Measurements from ENCODE around the gene CDSN.
"Not testable (repeated sequence)": the region's sequence is repeated elsewhere in the genome, so short reads cannot be mapped to it uniquely, and the experiment has no call there.

CDSN gene, protein sequence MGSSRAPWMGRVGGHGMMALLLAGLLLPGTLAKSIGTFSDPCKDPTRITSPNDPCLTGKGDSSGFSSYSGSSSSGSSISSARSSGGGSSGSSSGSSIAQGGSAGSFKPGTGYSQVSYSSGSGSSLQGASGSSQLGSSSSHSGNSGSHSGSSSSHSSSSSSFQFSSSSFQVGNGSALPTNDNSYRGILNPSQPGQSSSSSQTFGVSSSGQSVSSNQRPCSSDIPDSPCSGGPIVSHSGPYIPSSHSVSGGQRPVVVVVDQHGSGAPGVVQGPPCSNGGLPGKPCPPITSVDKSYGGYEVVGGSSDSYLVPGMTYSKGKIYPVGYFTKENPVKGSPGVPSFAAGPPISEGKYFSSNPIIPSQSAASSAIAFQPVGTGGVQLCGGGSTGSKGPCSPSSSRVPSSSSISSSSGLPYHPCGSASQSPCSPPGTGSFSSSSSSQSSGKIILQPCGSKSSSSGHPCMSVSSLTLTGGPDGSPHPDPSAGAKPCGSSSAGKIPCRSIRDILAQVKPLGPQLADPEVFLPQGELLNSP

DNA sequence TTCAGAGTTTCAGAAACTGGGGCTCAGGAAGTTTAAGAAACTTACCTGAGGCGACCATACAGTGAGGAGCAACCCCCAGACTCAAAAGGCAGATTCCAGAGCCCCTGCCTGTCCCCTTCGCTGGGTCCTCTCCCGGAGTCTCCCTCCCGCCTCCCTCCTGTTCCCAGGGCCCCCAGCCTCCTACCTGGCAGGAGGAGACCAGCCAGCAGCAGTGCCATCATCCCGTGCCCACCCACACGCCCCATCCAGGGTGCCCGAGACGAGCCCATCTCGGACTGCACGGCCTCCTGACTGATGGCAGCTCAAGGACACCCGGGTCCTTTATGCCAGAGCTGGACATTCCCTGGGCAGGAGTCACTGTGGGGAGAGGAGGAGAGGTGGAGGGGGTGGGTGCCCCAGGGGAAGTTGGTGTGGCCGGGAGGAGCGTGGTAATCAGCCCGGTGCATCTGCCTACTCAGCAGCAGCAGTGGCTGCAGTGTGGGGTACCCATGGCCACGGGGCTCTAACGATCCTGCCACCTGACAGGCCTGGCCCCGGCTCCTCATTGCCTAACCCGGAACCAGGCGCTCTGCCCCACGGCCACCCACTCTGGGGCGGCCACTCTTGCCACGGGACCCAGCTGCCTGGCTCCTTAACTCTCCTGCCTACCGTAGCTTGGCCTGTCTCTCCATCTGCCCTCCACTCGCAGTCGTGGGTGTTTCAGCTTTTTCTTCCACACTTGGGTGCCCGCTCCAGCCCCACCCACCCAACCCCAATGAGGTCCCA lies at the start of gene CDSN:
Gene CDSN (minus strand): TSS at position 296 of the 765 bp plus-strand sequence. CDS start 27 bp downstream, at position 269.
- no peak within 1 kb of the TSS for H3K27ac ChIP-seq (ENCODE audit: low read depth, low read length)
- no peak within 1 kb of the TSS for H3K9ac ChIP-seq (ENCODE audit: low read length)
- H3K9me3 ChIP-seq (ENCODE audit: control insufficient read depth, insufficient read depth, low read depth, low read length): no peaks in the 10 kb centered on the region

DNA sequence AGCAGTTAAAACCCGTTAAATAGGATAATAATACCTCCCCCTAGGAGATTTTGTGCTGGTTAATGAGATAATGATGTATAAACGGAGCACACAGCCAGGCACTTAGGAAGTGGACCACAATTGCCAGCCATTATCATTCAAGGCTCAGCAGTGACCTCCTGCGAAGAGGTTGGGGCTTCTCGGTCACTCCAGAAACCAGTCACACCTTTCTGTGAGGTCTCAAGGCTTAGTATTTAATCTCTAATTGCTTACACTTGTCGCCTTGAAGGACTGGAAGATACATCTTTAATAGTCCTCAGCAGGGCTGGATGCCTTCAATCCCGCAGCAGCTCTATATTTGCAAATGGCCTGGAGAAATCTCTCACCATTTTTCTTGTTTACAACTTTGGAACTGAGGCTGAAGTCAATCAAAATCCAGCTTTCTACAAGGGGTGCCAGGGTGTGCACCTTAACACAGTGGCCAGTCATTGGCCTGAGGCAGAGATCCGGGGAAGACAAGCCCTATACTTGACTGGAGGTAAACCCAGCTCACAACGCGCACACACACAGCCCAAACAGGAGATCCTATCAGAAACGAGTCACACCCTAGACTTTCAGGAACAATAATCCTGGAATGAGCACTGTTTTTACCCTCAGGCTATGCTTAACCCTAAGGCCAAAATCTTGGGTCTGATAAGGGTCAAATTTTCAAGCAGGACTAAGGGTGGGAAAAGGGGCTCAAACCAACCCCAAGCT lies 49.0 kb upstream of the CDSN start:
- H3K4me3 ChIP-seq (ENCODE audit: low read depth, low read length): peak overlapping the region; percentile 72
- no peaks in the 10 kb centered on the region for H3K9me3 ChIP-seq (ENCODE audit: control insufficient read depth, insufficient read depth, low read depth, low read length)
- peak overlapping the region; percentile 93; the same call in 1 of the 2 replicates for H3K27ac ChIP-seq (ENCODE audit: low read depth, low read length)
- peak overlapping the region; percentile 95 for H3K9ac ChIP-seq (ENCODE audit: low read length)
- H3K27me3 ChIP-seq (ENCODE audit: control insufficient read depth, insufficient read depth, low read length): peaks cover 8% of the 10 kb centered on the region; the same call in 1 of the 2 replicates
- peaks cover 40% of the 10 kb centered on the region for H3K36me3 ChIP-seq (ENCODE audit: control insufficient read depth, insufficient read depth, low read length)
- H3K4me1 ChIP-seq (ENCODE audit: control insufficient read depth, insufficient read depth, low read length): peaks cover 36% of the 10 kb centered on the region

More for the DNA sequence above, at the start of gene CDSN:
- H3K4me3 ChIP-seq (ENCODE audit: low read depth, low read length): no peak within 1 kb of the TSS
- H3K36me3 ChIP-seq (ENCODE audit: control insufficient read depth, insufficient read depth, low read length): no peaks in the 10 kb centered on the region
- H3K4me1 ChIP-seq (ENCODE audit: control insufficient read depth, insufficient read depth, low read length): peaks cover 11% of the 10 kb centered on the region; the same call in 1 of the 2 replicates
- H3K27me3 ChIP-seq (ENCODE audit: control insufficient read depth, insufficient read depth, low read length): no peaks in the 10 kb centered on the region

DNA sequence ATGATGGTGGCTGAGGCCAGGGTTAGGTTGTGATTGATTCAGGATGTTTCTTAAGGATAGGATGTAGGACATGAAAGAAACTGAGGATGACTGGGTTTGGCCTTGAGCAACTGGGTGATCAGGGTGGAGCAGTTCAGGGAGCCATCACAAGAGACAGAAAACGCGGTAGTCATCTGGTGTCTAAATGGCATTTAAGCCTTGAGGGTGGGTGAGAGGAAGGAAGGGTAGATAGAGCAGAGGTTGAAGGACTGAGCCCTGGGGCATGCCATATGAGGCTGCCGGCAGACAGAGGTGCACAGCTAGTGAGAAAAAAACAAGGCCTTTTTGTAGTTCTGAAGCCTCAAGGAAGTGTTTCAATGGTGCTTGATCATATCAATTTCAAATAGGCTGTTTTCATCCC lies 48.4 kb upstream of the CDSN start:
- Histone ChIP-seq H3K4me3 (ENCODE audit: low read depth, low read length) (peak overlapping the region; percentile 72), H3K4me1 (ENCODE audit: control insufficient read depth, insufficient read depth, low read length) (peaks cover 30% of the 10 kb centered on the region), H3K9ac (ENCODE audit: low read length) (peak overlapping the region; percentile 95), H3K27ac (ENCODE audit: low read depth, low read length) (peak overlapping the region; percentile 93), H3K27me3 (ENCODE audit: control insufficient read depth, insufficient read depth, low read length) (peaks cover 8% of the 10 kb centered on the region; the same call in 1 of the 2 replicates), H3K36me3 (ENCODE audit: control insufficient read depth, insufficient read depth, low read length) (peaks cover 46% of the 10 kb centered on the region), H3K9me3 (ENCODE audit: control insufficient read depth, insufficient read depth, low read depth, low read length) (no peaks in the 10 kb centered on the region)

DNA sequence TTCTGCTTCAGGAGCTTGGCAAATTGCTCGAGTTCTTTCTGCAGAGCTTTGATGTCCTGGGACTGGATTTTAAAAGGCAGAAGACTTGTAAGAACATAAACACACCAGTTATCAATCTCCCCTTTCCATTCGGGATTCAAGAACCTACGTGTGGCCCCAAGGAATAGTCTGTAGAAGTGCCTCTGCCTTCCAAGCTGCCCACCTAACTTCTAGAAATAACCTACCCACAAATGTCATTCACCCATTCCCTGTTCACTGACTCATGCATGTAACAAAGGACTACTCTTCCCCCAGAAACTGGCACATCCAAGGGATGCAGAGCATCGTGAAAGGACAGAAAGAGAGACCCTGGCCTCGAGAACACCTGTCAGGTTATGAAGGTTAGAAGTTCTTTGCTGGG lies 45.7 kb upstream of the CDSN start:
- Histone ChIP-seq H3K27ac (ENCODE audit: low read depth, low read length) (no peak overlapping the region), H3K4me1 (ENCODE audit: control insufficient read depth, insufficient read depth, low read length) (peaks cover 22% of the 10 kb centered on the region), H3K9ac (ENCODE audit: low read length) (no peak overlapping the region), H3K4me3 (ENCODE audit: low read depth, low read length) (0 out of 2 replicates have a peak overlapping the region, but pooled peaks have one; percentile 12), H3K9me3 (ENCODE audit: control insufficient read depth, insufficient read depth, low read depth, low read length) (no peaks in the 10 kb centered on the region), H3K36me3 (ENCODE audit: control insufficient read depth, insufficient read depth, low read length) (peaks cover 65% of the 10 kb centered on the region), H3K27me3 (ENCODE audit: control insufficient read depth, insufficient read depth, low read length) (peaks cover 8% of the 10 kb centered on the region; the same call in 1 of the 2 replicates)

DNA sequence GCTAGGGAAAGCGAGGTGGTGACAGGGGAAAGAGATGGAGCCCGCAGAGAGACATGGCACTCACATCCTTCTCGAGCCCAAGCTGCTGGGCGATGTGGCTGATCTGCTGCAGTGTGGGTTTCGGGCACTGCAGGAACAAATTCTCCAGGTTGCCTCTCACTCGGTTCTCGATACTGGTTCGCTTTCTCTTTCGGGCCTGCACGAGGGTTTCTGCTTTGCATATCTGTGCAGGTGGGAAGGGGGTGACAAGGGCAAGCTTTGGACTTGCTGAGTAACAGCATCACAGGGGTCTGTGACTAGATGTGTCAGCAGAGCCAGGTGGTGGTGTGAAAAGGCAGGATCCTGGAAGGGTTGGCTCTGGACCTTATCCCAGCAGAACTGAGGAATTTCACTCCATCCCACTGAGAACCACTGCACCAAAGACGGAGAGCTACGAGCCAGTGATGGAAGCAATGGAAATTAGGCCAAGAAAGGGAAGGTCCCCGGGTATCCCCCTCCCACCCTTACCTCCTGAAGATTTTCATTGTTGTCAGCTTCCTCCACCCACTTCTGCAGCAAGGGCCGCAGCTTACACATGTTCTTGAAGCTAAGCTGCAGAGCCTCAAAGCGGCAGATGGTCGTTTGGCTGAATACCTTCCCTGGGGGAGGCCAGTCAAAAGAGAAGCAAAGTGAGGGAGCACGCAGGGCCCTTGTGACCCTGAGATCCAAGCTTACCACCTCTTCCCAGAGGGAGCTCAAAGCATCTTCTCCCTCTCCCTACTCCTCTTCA lies 45.0 kb upstream of the CDSN start:
- peaks cover 65% of the 10 kb centered on the region for H3K36me3 ChIP-seq (ENCODE audit: control insufficient read depth, insufficient read depth, low read length)
- H3K9me3 ChIP-seq (ENCODE audit: control insufficient read depth, insufficient read depth, low read depth, low read length); H3K27me3 ChIP-seq (ENCODE audit: control insufficient read depth, insufficient read depth, low read length); H3K9ac ChIP-seq (ENCODE audit: low read length); H3K27ac ChIP-seq (ENCODE audit: low read depth, low read length); H3K4me3 ChIP-seq (ENCODE audit: low read depth, low read length): not testable (repeated sequence)
- peaks cover 18% of the 10 kb centered on the region; the same call in 1 of the 2 replicates for H3K4me1 ChIP-seq (ENCODE audit: control insufficient read depth, insufficient read depth, low read length)

DNA sequence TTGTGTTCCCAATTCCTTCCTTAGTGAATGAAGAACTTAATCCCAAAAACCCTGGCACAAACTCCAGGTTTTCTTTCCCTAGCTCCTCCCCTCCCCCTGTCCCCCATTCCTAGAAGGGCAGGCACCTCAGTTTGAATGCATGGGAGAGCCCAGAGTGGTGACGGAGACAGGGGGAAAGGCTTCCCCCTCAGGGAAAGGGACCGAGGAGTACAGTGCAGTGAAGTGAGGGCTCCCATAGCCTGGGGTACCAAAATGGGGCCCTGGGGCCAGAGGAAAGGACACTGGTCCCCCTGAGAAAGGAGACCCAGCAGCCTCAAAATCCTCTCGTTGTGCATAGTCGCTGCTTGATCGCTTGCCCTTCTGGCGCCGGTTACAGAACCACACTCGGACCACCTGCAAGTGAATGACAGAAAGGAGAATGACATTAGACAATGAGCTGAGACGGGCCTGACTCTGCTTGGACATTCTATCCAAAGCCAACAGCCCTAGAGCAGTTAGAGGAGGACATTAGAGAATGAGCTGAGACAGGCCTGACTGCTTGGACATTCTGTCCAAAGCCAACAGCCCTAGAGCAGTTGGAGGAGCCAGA lies 44.3 kb upstream of the CDSN start:
- Histone ChIP-seq H3K4me1 (ENCODE audit: control insufficient read depth, insufficient read depth, low read length) (peaks cover 23% of the 10 kb centered on the region; the same call in 1 of the 2 replicates), H3K36me3 (ENCODE audit: control insufficient read depth, insufficient read depth, low read length) (peaks cover 65% of the 10 kb centered on the region)
- not testable (repeated sequence) for H3K27ac ChIP-seq (ENCODE audit: low read depth, low read length); H3K27me3 ChIP-seq (ENCODE audit: control insufficient read depth, insufficient read depth, low read length); H3K9ac ChIP-seq (ENCODE audit: low read length); H3K9me3 ChIP-seq (ENCODE audit: control insufficient read depth, insufficient read depth, low read depth, low read length); H3K4me3 ChIP-seq (ENCODE audit: low read depth, low read length)

DNA sequence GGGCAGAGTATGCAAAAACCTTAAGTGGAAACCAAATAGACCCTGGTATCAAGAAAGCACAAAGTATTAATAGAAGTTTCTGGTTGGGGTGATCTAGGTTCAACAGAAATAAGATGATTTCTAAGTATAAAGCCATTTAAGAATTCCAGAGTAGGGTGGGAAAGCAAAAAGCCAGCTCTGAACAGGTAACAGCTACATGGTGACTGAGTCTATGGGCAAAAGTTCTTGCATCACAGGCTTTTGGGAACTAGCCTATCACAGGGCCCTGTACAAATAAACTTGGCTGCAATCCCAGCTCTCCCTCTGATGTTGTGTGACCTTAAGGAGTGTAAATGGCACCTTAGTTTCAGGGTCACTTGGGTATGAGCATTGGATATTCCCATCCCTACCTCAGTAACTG lies 43.7 kb upstream of the CDSN start:
- Histone ChIP-seq H3K9me3 (ENCODE audit: control insufficient read depth, insufficient read depth, low read depth, low read length) (no peaks in the 10 kb centered on the region), H3K36me3 (ENCODE audit: control insufficient read depth, insufficient read depth, low read length) (peaks cover 59% of the 10 kb centered on the region), H3K27ac (ENCODE audit: low read depth, low read length) (no peak overlapping the region), H3K9ac (ENCODE audit: low read length) (no peak overlapping the region), H3K4me3 (ENCODE audit: low read depth, low read length) (no peak overlapping the region), H3K27me3 (ENCODE audit: control insufficient read depth, insufficient read depth, low read length) (peaks cover 4% of the 10 kb centered on the region; the same call in 1 of the 2 replicates), H3K4me1 (ENCODE audit: control insufficient read depth, insufficient read depth, low read length) (peaks cover 25% of the 10 kb centered on the region; the same call in 1 of the 2 replicates)

DNA sequence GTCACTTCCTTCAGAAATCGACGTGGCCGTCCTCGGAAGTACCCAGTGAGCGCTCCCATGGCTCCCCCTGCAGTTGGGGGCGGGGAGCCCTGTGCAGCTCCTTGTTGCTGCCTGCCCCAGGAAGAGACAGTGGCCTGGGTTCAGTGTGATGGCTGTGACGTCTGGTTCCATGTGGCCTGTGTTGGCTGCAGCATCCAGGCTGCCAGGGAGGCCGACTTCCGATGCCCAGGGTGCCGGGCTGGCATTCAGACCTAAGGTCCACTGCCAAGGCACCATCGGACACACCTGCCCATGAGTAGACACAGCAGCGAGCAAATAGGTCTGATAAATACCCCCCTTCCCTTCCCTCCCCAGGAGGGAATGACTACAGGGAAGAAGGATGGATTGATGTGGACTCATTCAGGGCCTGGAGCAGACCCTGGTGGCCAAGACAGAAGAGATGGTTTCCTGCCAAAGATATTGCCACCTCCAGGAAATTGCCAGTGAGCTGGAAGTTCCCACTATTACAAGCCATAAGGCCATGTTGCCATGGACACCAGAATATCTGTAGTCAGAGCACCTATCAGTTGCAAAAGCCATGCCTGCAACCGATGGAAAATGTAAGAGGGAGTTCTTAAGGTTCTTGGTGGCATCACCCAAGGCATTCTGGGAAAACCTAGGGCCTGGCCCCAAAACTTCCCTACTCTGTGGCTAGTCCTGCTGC lies 42.4 kb upstream of the CDSN start:
- Histone ChIP-seq H3K27ac (ENCODE audit: low read depth, low read length) (no peak overlapping the region), H3K27me3 (ENCODE audit: control insufficient read depth, insufficient read depth, low read length) (no peaks in the 10 kb centered on the region), H3K4me3 (ENCODE audit: low read depth, low read length) (no peak overlapping the region), H3K4me1 (ENCODE audit: control insufficient read depth, insufficient read depth, low read length) (peaks cover 25% of the 10 kb centered on the region; the same call in 1 of the 2 replicates), H3K36me3 (ENCODE audit: control insufficient read depth, insufficient read depth, low read length) (peaks cover 49% of the 10 kb centered on the region), H3K9ac (ENCODE audit: low read length) (no peak overlapping the region), H3K9me3 (ENCODE audit: control insufficient read depth, insufficient read depth, low read depth, low read length) (no peaks in the 10 kb centered on the region)

DNA sequence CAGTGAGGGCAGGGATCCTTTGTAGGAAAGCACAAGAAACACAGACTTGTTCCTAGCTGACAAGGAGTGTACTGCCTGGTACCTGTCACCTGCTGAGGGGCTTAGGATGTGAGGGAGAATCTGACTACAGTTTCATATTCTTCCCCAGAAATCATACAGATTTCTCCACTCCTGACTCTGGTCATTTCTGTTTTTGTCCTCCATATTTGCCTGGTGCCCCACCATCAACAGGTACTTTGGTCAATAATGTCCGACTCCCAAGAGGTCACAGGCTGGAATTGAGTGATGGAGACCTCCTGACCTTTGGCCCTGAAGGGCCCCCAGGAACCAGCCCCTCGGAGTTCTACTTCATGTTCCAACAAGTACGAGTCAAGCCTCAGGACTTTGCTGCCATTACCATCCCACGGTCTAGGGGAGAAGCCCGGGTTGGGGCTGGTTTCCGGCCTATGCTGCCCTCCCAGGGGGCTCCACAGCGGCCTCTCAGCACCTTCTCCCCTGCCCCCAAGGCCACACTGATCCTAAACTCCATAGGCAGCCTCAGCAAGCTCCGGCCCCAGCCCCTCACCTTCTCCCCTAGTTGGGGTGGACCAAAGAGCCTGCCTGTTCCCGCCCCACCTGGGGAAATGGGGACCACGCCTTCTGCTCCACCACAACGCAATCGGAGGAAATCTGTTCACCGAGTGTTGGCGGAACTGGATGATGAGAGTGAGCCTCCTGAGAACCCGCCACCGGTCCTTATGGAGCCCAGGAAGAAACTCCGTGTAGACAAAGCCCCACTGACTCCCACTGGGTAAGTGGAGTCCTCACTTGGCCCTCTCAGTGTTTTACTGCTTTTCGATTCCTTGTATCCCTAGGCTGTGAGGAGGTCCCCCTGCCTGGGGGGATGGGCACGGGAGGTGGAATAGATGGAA lies 41.2 kb upstream of the CDSN start:
- Histone ChIP-seq H3K36me3 (ENCODE audit: control insufficient read depth, insufficient read depth, low read length) (peaks cover 43% of the 10 kb centered on the region), H3K9me3 (ENCODE audit: control insufficient read depth, insufficient read depth, low read depth, low read length) (no peaks in the 10 kb centered on the region), H3K4me1 (ENCODE audit: control insufficient read depth, insufficient read depth, low read length) (peaks cover 30% of the 10 kb centered on the region), H3K27ac (ENCODE audit: low read depth, low read length) (no peak overlapping the region), H3K9ac (ENCODE audit: low read length) (no peak overlapping the region), H3K27me3 (ENCODE audit: control insufficient read depth, insufficient read depth, low read length) (no peaks in the 10 kb centered on the region), H3K4me3 (ENCODE audit: low read depth, low read length) (no peak overlapping the region)

Measured in HUES6 (cell line).